Left lobe of liver (tissue), 2 donors: ENCODE measurements around the gene LCN15. TPM values are rescaled to one million over a fixed set of nuclear protein-coding genes. Genes with fewer than 3 reads are reported as not detected.
"Not testable (repeated sequence)": the region's sequence is repeated elsewhere in the genome, so short reads cannot be mapped to it uniquely, and the experiment has no call there.

Source experiments
- ATAC-seq: fragments of 200-7000 bp; cut with Tn5 transposase; one replicate; pipeline ENCODE4 v1.9.1; 2020; ENCODE audit warnings: mild to moderate bottlenecking, moderate library complexity
- DNase-seq: peaks from one replicate; pipeline ENCODE4 v3.0.0-alpha.2; 2020; ENCODE audit warnings: low spot score
- total RNA-seq: library from RNA; stranded (reverse); gene quantifications from one replicate; pipeline ENCODE4 v1.2.1, GENCODE V29; 2021
- donor health status: DM: no; HTN: no; CAD: no; lungs with moderate emphysema.
- donor health status: DM: no; HTN: yes; CAD: no.

The LCN15 gene
- total RNA-seq, 1 donor from 2014 or later: not detected

DNA sequence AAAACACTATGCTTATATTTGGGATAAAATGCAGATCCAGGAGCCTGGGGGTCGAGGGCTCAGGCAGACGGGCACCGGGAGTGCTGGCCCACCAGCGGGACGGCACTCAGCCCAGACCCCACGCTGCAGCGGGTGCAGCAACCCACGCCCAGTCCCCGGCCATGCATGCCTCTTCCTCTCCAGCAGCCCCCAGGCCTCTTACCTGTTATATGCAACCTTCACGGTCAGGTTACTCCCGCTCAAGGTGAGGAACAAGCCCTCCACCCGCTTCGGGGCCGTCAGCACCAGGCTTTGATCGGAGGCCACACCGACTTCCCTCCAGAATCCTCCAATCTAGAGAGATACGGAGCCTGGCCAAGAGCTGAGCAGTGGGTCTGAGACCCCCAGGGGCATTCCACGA is 7.5 kb downstream of the LCN15 start:
- ATAC-seq: no peak
- no peak for DNase-seq

DNA sequence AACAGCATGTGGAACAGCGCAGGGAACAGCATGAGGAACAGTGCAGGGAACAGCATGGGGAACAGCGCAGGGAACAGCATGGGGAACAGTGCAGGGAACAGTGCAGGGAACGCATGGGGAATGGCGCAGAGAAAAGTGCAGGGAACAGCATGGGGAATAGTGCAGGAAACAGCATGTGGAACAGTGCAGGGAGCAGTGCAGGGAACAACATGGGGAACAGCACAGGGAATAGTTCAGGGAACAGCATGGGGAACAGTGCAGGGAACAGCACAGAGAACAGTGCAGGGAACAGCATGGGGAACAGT is 8.2 kb downstream of the LCN15 start:
- ATAC-seq (no peak), DNase-seq (no peak)

GRCh38 chr9:136755302-136756133 is 8.8 kb downstream of the LCN15 start:
- ATAC-seq, DNase-seq: not testable (repeated sequence)

DNA sequence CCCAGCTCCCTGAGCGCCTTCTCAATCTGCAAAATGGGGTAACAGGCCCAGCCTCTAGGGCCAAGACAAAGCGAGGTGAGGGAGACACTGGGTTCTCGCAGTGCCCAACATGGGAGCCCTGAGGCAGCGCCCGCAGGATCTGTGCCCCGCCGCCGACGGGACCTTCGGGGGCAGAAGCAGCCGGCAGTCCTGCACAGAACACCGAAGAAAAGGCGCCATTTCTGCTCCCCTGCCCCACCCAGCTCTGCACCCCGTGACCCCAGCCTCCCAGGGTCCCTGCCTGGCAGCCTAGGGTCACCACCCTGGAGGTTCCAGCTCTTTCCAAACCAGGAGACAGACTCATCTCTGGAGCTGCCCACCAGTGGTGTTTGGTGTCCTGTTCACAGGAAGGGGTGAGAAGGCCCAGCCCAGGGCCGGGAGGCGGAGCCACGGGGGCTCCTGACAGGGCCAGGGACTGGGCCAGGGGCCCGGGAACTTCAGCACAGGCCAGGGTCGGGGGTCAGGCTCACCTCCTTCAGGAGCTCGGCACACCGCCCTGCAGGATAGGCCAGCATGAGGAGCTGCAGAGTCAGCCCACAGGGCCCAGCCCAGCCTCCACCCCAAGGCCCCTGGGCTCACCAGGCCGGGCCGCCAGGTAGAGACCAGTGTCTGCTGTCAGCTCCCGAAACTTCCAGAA is 9.6 kb downstream of the LCN15 start:
- no peak for ATAC-seq
- no peak for DNase-seq

GRCh38 chr9:136754059-136754572 is 10.2 kb downstream of the LCN15 start:
- DNase-seq: no peak

GRCh38 chr9:136753371-136754058 is 10.8 kb downstream of the LCN15 start:
- ATAC-seq (no peak), DNase-seq (no peak)

More at GRCh38 chr9:136754059-136754572, 10.2 kb downstream of the LCN15 start:
- ATAC-seq: no peak

DNA sequence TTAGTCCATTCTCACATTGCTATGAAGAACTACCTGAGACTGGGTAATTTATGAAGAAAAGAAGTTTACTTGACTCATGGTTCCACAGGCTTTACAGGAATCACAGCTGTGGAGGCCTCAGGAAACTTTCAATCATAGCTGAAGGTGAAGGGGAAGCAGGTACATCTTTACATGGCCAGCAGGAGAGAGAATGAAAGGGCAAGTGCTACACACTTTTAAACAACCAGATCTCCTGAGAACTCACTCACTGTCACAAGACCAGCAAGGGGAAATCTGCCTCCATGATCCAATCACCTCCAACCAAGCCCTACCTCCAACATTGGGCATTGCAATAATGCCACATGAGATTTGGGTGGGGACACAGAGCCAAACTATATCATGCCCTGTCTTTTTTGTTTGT is 12.5 kb downstream of the LCN15 start:
- no peak for ATAC-seq
- DNase-seq: no peak

DNA sequence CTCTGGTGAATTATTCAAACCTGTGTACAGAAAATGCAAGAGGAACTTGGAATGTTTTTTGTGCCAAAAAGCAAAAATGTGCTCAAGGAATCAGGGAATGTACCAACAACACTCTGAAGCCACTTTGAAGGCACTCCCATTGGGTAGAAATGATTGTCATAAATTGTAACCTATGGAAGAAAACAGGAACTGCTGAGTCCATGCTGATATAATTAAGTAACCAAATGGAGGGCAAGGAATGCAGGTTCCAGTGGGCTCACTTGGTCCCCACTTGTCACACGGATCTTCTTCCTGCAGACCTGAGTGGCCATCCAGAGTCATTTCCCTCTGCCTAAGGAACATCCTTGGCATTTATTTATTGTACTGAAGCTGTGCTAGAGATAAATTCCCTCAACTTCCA is 13.1 kb downstream of the LCN15 start:
- DNase-seq (no peak), ATAC-seq (no peak)

DNA sequence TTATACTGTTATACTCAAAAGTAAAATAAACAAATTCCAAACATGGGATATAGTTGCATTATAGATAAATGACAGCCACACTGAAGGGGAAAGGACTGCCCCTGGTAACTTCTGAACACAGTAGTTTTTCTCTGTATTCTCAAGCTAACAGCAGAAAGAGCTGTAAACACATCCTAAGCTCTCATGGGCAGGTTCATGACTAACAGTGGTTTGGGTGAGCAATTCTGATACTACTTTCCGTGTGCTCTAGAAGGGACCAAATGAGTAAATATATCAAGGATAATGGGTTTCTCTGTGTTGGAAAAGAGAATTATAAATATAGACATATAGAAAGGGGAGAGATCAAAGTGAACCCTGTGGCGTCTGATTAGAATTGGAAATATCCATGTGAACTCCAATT is 13.8 kb downstream of the LCN15 start:
- no peak for DNase-seq
- no peak for ATAC-seq

DNA sequence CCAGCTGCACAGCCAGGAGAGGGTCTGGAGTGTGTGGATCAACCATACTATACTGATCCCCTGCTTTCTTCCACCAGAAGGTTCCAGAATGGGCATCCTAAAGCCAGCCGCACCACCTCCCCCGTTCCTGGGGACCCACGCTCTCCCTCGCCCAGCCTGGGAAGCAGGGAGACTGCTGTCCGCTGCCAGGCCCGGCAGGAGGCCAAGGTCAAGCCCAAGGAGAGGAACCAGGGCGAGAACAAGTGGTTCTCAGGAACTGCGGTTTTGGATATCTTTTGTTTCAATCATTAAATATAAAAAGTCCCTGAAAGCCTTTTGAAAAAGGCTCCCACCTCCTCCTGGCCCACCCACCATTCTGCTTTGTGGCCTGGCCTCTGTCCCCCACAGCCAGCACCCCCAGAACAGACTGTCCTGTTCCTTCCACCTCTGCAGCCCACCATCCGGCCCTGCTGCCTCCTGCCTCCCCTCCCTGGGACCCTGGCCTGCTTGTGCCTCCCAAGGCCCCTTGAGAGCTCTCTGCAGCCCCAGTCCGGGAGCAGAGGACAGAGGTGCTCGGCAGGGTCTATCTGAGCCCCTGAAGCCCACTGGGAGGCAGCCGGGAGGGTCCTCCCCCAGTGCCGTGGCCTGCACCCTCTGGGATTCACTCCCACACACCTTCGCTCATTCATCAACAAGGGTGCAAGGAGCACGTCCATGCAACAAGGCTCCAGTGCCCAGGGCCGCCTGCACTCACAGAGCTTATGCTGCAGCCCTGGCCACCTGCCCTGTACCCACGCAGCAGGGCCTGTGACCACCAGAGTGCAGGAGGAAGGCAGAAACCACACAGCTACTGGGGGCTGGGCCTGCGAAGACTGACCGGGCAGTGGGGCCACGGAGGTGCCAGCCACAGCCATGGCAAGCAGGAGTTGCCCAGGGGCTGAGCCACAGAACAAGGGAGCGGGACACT is 15.4 kb downstream of the LCN15 start:
- DNase-seq (no peak), ATAC-seq (no peak)

DNA sequence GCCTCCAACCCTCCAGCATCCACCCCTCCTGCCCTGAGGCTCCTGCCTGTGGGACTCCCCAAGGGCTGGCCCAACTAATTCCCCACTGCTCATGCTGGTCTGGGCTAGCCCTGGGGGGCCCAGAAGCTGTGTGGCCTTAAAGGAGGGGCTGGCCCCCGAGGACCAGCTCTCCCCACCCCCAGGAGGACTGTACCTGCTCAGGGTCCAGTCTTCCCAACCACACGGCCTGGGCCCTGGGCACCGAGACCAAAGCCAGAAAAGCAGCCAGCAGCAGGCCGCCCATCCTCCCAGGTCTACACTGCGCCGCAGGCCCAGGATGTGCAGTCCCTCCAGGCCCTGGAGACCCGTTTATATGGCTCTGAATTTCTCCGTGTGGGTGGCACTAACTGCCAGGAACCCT is 16.1 kb downstream of the LCN15 start, which contains the start of gene LCN6:
Gene LCN6 (minus strand): TSS at position 325 of the 400 bp plus-strand sequence. CDS start 42 bp downstream, at position 283.
- DNase-seq (no peak), ATAC-seq (no peak)

GRCh38 chr9:136747161-136748060 is 16.9 kb downstream of the LCN15 start:
- DNase-seq: no peak

DNA sequence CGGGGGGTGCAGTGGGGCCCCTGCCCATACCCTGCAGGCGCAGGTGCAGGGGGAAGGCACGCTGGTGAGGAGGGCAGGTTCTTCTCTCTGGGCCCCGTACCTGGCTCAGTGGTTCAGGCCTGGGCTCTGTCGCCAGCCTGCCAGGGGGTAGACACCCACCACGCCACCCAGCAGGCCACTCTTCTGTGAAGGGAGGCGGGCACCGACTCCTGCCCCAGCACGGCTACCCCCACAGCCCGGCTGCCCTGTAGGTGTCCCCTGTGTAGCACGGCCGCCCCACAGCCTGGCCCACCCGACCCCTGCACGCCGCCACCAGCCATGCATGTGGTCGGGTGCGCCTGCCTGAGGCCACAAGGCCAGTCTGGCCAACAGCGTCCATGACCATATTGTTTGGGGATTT is 17.7 kb downstream of the LCN15 start:
- ATAC-seq: no peak

More at GRCh38 chr9:136747161-136748060, 16.9 kb downstream of the LCN15 start:
- no peak for ATAC-seq

DNA sequence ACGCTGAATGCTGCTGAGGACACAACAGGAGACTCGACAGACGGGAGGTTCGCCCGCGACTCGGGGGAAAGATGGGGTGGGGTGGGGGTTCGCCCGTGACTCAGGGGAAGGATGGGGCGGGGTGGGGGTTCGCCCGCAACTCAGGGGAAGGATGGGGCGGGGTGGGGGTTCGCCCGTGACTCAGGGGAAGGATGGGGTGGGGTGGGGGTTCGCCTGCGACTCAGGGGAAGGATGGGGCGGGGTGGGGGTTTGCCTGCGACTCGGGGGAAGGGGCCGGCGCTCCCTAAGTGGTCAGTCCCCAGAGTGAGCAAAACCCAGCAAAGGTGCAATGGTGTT is 18.2 kb downstream of the LCN15 start:
- no peak for ATAC-seq
- DNase-seq: no peak

More for the DNA sequence above, 17.7 kb downstream of the LCN15 start:
- no peak for DNase-seq

DNA sequence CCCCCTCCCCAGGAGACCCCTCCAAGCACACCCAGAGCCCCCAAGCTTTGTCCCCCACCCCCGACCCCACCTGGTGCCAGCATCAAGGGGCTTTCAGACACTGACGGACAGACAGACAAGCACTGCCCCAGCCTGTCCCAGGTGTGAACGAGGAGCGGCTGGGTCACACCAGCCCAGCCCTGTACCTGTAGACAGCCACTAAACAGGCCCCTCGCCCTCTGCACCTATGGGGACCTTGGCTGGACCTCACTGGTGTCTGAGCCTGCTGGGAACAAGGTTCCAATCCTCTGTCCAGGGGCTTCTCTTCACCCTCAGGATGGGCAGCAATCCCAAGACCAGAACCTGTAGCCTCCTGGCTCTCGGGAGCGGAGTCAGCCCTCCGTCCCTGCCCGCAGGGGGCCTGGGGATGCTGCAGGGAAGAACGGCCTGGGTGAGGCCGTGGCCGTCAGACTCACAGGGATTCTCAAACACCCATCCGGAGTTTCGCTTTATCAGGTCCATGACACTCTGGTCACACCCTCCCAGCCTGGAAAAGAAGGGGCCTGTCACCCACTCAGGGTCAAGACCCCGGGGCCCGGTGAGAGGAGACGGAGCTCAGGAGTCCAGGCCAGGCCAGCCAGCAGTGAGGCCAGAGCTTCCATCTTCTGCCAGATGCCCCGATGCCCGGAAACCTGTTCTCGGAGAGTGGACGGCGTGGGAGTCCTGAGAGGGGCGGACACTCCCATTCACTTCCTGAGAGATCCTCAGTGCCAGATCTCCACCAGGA is 18.7 kb downstream of the LCN15 start:
- DNase-seq (no peak), ATAC-seq (no peak)

DNA sequence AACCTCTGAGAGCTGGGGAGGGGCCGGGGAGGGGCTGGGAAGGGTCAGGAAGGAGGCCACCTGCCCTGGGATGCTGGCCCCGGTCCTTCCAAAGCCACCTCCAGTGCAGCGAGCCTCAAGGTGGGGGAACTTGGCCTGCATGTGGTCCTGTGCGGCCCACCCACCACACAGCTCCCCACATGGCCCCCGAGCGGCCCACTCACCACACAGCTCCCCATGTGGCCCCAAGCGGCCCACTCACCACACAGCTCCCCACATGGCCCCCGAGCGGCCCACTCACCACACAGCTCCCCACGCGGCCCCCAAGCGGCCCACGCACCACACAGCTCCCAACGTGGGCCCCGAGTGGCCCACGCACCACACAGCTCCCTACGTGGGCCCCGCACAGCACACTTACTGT is 19.5 kb downstream of the LCN15 start:
- ATAC-seq (no peak), DNase-seq (no peak)

GRCh38 chr9:136743639-136744211 is 20.6 kb downstream of the LCN15 start:
- ATAC-seq (no peak), DNase-seq (no peak)
